NB4 (cell line): ENCODE measurements around the gene MICU2.
"Not testable (repeated sequence)": the region's sequence is repeated elsewhere in the genome, so short reads cannot be mapped to it uniquely, and the experiment has no call there.

Experiments used
- DNase-seq: peaks from one replicate; pipeline ENCODE4 v3.0.0; 2010; ENCODE audit warnings: low read depth
- H3K4me3 ChIP-seq: one replicate; pipeline ENCODE4 v1.5.1; 2011; ENCODE audit warnings: mild to moderate bottlenecking, low read depth, low read length, moderate library complexity
- MYC ChIP-seq: IDR thresholded peaks from 2 replicates; pipeline ENCODE4 v1.6.1; 2011; ENCODE audit warnings: low read depth, low read length
- POLR2A ChIP-seq: IDR thresholded peaks from 2 replicates; pipeline ENCODE4 v1.6.1; 2011; ENCODE audit warnings: mild to moderate bottlenecking; ENCODE audit not compliant: insufficient read length; ENCODE audit errors: extremely low read depth
- TF ChIP-seq, protein P1 (sequence below): IDR thresholded peaks from 2 replicates; pipeline ENCODE4 v1.6.1; 2011; ENCODE audit warnings: low read depth, low read length
- TF ChIP-seq, protein P2 (sequence below): IDR thresholded peaks from one replicate; pipeline ENCODE4 v1.5.1; 2012; ENCODE audit warnings: low read depth, low read length

Gene MICU2

GRCh38 chr13:21590231-21590630 lies 13.7 kb downstream of the MICU2 start:
- no peak for DNase-seq
- TF ChIP-seq POLR2A = no peak
- no peak for TF ChIP-seq MYC
- TF ChIP-seq, protein P1, sequence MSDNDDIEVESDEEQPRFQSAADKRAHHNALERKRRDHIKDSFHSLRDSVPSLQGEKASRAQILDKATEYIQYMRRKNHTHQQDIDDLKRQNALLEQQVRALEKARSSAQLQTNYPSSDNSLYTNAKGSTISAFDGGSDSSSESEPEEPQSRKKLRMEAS = no peak
- TF ChIP-seq, protein P2, sequence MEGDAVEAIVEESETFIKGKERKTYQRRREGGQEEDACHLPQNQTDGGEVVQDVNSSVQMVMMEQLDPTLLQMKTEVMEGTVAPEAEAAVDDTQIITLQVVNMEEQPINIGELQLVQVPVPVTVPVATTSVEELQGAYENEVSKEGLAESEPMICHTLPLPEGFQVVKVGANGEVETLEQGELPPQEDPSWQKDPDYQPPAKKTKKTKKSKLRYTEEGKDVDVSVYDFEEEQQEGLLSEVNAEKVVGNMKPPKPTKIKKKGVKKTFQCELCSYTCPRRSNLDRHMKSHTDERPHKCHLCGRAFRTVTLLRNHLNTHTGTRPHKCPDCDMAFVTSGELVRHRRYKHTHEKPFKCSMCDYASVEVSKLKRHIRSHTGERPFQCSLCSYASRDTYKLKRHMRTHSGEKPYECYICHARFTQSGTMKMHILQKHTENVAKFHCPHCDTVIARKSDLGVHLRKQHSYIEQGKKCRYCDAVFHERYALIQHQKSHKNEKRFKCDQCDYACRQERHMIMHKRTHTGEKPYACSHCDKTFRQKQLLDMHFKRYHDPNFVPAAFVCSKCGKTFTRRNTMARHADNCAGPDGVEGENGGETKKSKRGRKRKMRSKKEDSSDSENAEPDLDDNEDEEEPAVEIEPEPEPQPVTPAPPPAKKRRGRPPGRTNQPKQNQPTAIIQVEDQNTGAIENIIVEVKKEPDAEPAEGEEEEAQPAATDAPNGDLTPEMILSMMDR = no peak
- H3K4me3 ChIP-seq = no peak overlapping the region

DNA sequence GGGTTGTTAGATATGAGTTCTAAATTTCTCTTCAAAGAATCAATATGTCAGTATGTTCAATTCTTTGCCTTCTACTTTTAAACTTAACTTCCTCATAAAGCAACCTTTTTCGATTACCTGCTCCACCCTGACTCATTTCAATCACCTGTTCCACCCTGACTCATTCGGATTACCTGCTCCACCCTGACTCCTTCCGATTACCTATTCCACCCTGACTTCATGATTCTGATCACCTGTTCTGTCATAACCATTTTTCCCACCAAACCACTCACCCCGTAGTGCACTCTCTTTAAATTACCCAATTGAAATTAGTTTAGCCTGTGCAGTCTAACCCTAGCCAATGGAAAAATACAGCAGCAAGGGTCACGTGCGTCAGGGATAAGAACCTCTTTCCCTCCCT lies 14.5 kb downstream of the MICU2 start:
- H3K4me3 ChIP-seq, DNase-seq: not testable (repeated sequence)

DNA sequence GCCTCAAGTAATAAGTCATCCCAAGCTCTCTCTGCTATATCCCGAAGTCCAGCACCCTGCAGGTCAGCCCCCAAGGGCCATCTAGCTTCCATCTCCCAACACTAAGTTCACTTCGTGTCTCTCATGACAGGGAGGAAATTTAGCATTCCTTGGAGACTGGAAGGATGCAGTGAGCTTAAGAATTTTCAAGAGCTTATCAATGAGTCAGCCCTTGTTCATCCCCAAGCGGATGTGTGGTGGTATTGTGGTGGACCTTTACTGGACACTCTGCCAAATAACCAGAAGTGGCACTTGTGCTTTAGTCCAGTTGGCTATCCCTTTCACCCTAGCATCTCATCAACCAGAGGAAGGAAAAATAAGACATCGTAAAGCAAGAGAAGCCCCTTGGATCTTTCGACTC lies 15.6 kb downstream of the MICU2 start:
- DNase-seq, H3K4me3 ChIP-seq: not testable (repeated sequence)

DNA sequence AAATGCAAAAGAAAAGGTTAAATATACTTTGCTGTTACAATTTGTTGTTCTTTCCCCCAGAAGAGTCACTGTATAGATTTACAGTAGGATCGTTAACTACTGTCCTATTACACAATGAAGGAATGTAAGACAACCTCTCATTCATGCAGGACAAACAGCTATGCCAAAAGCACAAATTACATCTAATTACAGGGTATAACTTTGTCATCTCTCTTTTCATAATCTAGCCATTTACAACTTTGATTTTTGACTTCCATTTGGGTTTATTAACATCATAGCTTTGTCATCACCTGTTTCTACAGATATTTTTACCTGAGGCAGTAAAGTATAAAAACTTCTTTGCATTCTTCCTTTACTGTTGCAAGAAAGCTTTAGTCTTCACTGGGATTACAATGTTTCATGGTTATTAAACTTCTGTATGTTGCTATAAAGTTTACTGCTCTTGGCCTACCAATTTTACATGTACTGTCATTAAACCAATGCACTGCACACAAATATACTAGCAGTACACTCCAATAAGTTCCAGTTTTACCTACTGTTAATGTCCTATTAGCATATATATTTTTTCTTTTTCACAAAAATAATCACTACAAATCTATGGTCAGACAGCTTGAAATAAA lies 18.9 kb downstream of the MICU2 start:
- no peak overlapping the region for H3K4me3 ChIP-seq
- TF ChIP-seq, protein P1 = no peak
- TF ChIP-seq MYC (no peak), POLR2A (no peak)
- TF ChIP-seq, protein P2 = no peak
- DNase-seq = no peak

- TF ChIP-seq MYC (no peak), POLR2A (no peak)
- TF ChIP-seq, protein P2 = no peak
- TF ChIP-seq, protein P1 = no peak
- DNase-seq = no peak
- no peak overlapping the region for H3K4me3 ChIP-seq
Measured at GRCh38 chr13:21583478-21583877, 20.5 kb downstream of the MICU2 start.

GRCh38 chr13:21580736-21581135 lies 23.2 kb downstream of the MICU2 start:
- no peak for TF ChIP-seq MYC
- TF ChIP-seq, protein P1 = no peak
- TF ChIP-seq, protein P2 = no peak
- no peak for TF ChIP-seq POLR2A
- no peak for DNase-seq
- H3K4me3 ChIP-seq = no peak overlapping the region

DNA sequence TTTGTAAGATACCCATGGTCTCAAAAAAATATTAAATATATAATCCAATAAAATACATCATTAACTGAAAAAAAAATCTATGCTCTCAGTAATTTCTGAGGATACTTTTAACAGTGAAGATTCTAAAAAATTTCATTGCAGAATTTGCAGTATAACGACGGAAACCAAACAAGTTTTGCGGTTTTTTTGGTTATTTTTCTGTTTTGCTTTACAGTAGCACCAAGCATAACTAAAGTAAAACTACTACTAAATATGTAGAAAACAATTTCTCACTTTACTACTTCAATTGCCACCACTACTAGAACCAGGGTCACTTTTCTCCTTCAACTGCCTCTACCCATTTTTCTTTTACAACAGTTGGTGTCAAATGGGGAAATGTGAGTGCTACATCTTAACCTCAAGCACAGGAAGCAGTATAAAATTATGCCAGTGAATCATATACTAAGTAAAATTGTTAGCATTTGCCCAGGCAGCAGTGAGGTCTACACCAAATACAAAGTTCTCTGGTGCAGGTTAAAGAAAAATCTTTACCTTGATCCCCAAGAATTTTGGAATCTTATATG lies 24.1 kb downstream of the MICU2 start:
- DNase-seq = peak; percentile 73
- TF ChIP-seq, protein P2 = no peak
- TF ChIP-seq POLR2A (no peak), MYC (peak; percentile 35; the same call in 1 of the 2 replicates)
- TF ChIP-seq, protein P1 = no peak
- H3K4me3 ChIP-seq = no peak overlapping the region
